ENCODE measurements around the gene SYNCRIP. TPM values are rescaled to one million over a fixed set of nuclear protein-coding genes. Genes with fewer than 3 reads are reported as not detected.

The SYNCRIP gene
- polyA plus RNA-seq, 1 donor from 2014 or later = 111 TPM

GRCh38 chr6:85592033-85592432, 50.7 kb downstream of the SYNCRIP start:
- Histone ChIP-seq H3F3A (ENCODE audit: insufficient read depth, low read length, poor library complexity, severe bottlenecking) (peaks cover 8% of the 10 kb centered on the region), H3K4me2 (ENCODE audit: low read length) (peak overlapping the region; percentile 56), H3K4me3 (ENCODE audit: low read length) (peak overlapping the region; percentile 83), H3K9ac (ENCODE audit: low read length) (no peak overlapping the region), H4K20me1 (ENCODE audit: insufficient read depth) (no peaks in the 10 kb centered on the region), H3K36me3 (ENCODE audit: insufficient read depth, low read length) (no peaks in the 10 kb centered on the region), H2AFZ (ENCODE audit: low read depth, low read length) (no peak overlapping the region), H3K27me3 (ENCODE audit: insufficient read depth, low read depth, low read length) (no peaks in the 10 kb centered on the region), H3K27ac (ENCODE audit: low read length) (no peak overlapping the region), H3K9me3 (ENCODE audit: low read length) (no peaks in the 10 kb centered on the region), H3K79me2 (replicated peaks; ENCODE audit: insufficient read depth, low read length) (peaks cover 42% of the 10 kb centered on the region), H3K9me2 (ENCODE audit: insufficient read depth, low read length) (no peaks in the 10 kb centered on the region)
- TF ChIP-seq EZH2 (IDR thresholded peaks at IDR 0.05; ENCODE audit: borderline replicate concordance, insufficient read depth, low read length, poor library complexity, severe bottlenecking) = no peak
- TF ChIP-seq MXI1 (conservative IDR thresholded peaks at IDR 0.05; ENCODE audit: poor library complexity, severe bottlenecking) = no peak
- no peak for TF ChIP-seq RAD21 (conservative IDR thresholded peaks at IDR 0.05)
- no peak for TF ChIP-seq TAF1 (IDR thresholded peaks at IDR 0.05; ENCODE audit: low read depth)
- no peak for TF ChIP-seq EP300 (conservative IDR thresholded peaks at IDR 0.05; ENCODE audit: poor library complexity, severe bottlenecking)
- TF ChIP-seq REST (IDR thresholded peaks at IDR 0.05; ENCODE audit: borderline replicate concordance) = no peak
- TF ChIP-seq POLR2AphosphoS5 (IDR thresholded peaks at IDR 0.05) = no peak
- TF ChIP-seq SMC3 (conservative IDR thresholded peaks at IDR 0.05; ENCODE audit: poor library complexity) = no peak
- TF ChIP-seq CTCF (IDR thresholded peaks at IDR 0.05; ENCODE audit: poor library complexity, severe bottlenecking) = no peak

GRCh38 chr6:85591207-85591606, 51.5 kb downstream of the SYNCRIP start:
- Histone ChIP-seq H3K9me2 (ENCODE audit: insufficient read depth, low read length) (no peaks in the 10 kb centered on the region), H3K4me3 (ENCODE audit: low read length) (peak overlapping the region; percentile 83), H3K9me3 (ENCODE audit: low read length) (no peaks in the 10 kb centered on the region), H4K20me1 (ENCODE audit: insufficient read depth) (no peaks in the 10 kb centered on the region), H3K79me2 (replicated peaks; ENCODE audit: insufficient read depth, low read length) (peaks cover 44% of the 10 kb centered on the region), H3F3A (ENCODE audit: insufficient read depth, low read length, poor library complexity, severe bottlenecking) (peaks cover 8% of the 10 kb centered on the region), H3K36me3 (ENCODE audit: insufficient read depth, low read length) (no peaks in the 10 kb centered on the region), H3K4me2 (ENCODE audit: low read length) (no peak overlapping the region), H3K27me3 (ENCODE audit: insufficient read depth, low read depth, low read length) (no peaks in the 10 kb centered on the region), H3K27ac (ENCODE audit: low read length) (no peak overlapping the region), H3K9ac (ENCODE audit: low read length) (no peak overlapping the region), H2AFZ (ENCODE audit: low read depth, low read length) (no peak overlapping the region)
- no peak for TF ChIP-seq EP300 (conservative IDR thresholded peaks at IDR 0.05; ENCODE audit: poor library complexity, severe bottlenecking)
- no peak for TF ChIP-seq SMC3 (conservative IDR thresholded peaks at IDR 0.05; ENCODE audit: poor library complexity)
- TF ChIP-seq POLR2AphosphoS5 (IDR thresholded peaks at IDR 0.05) = no peak

- no peaks in the 10 kb centered on the region for H3K9me2 ChIP-seq (ENCODE audit: insufficient read depth, low read length)
- peaks cover 32% of the 10 kb centered on the region for H3K79me2 ChIP-seq (replicated peaks; ENCODE audit: insufficient read depth, low read length)
- H3K27me3 ChIP-seq (ENCODE audit: insufficient read depth, low read depth, low read length) = no peaks in the 10 kb centered on the region
- no peak for TF ChIP-seq SMC3 (conservative IDR thresholded peaks at IDR 0.05; ENCODE audit: poor library complexity)
- TF ChIP-seq EP300 (conservative IDR thresholded peaks at IDR 0.05; ENCODE audit: poor library complexity, severe bottlenecking) = no peak
- TF ChIP-seq TAF1 (IDR thresholded peaks at IDR 0.05; ENCODE audit: low read depth) = no peak
- TF ChIP-seq REST (IDR thresholded peaks at IDR 0.05; ENCODE audit: borderline replicate concordance) = no peak
- no peak for TF ChIP-seq POLR2AphosphoS5 (IDR thresholded peaks at IDR 0.05)
- TF ChIP-seq RAD21 (conservative IDR thresholded peaks at IDR 0.05) = no peak
- TF ChIP-seq CTCF (IDR thresholded peaks at IDR 0.05; ENCODE audit: poor library complexity, severe bottlenecking) = no peak
- no peak for TF ChIP-seq EZH2 (IDR thresholded peaks at IDR 0.05; ENCODE audit: borderline replicate concordance, insufficient read depth, low read length, poor library complexity, severe bottlenecking)
- TF ChIP-seq MXI1 (conservative IDR thresholded peaks at IDR 0.05; ENCODE audit: poor library complexity, severe bottlenecking) = no peak
- no peak overlapping the region for H2AFZ ChIP-seq (ENCODE audit: low read depth, low read length)
- no peaks in the 10 kb centered on the region for H4K20me1 ChIP-seq (ENCODE audit: insufficient read depth)
- H3F3A ChIP-seq (ENCODE audit: insufficient read depth, low read length, poor library complexity, severe bottlenecking) = no peaks in the 10 kb centered on the region
- H3K36me3 ChIP-seq (ENCODE audit: insufficient read depth, low read length) = no peaks in the 10 kb centered on the region
- H3K4me3 ChIP-seq (ENCODE audit: low read length) = no peak overlapping the region
- no peak overlapping the region for H3K9ac ChIP-seq (ENCODE audit: low read length)
- H3K9me3 ChIP-seq (ENCODE audit: low read length) = peaks cover 6% of the 10 kb centered on the region
- H3K27ac ChIP-seq (ENCODE audit: low read length) = no peak overlapping the region
- no peak overlapping the region for H3K4me2 ChIP-seq (ENCODE audit: low read length)
These were observed 56.9 kb downstream of the SYNCRIP start for GRCh38 chr6:85585741-85586140.

Data from neural cell (in vitro differentiated cells).